ENCODE data around the gene DNAJC4.

DNAJC4 gene

DNA sequence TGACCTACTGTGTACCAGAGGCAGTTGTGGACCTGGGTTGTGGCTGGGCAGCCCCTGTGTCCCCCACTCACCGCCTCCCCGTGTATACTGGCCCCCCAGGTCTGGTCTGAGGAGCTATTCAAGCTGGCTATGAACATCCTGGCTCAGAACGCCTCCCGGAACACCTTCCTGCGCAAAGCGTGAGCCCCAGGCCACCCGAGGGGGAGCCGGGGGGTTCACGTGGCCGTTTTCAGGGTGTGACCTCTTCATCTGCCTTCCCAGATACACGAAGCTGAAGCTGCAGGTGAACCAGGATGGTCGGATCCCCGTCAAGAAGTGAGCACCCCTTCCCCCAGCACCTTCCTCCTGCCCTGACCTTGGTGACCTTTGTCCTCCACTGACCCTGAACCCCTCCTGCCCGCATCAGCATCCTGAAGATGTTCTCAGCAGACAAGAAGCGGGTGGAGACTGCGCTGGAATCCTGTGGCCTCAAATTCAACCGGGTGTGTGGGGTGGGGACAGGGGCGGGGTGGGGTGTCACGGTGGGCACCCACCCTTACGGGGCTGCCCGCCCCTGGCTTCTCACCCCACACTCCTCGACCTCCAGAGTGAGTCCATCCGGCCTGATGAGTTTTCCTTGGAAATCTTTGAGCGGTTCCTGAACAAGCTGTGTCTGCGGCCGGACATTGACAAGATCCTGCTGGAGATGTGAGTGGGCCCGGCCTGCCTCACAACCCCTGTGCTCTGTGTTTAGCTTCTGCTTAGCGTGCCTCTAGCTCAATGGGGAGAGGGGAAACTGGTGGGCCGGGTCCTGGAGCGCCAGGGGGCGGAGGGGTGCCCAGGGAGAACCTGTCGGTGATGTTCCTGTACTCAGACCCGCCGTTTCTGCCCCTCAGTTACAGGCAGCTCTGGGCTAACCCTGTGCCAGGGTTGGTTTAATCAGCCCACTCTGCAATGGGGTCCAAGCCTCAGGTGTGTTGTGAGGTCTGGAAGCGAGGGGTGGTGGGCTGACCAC is 25.1 kb downstream of the DNAJC4 start:
- Histone ChIP-seq H3K4me3 (no peak overlapping the region), H3K27ac (no peak overlapping the region)
- TF ChIP-seq CTCF (IDR thresholded peaks at IDR 0.05), result no peak
- no peak for DNase-seq (ENCODE audit: low spot score)

DNA sequence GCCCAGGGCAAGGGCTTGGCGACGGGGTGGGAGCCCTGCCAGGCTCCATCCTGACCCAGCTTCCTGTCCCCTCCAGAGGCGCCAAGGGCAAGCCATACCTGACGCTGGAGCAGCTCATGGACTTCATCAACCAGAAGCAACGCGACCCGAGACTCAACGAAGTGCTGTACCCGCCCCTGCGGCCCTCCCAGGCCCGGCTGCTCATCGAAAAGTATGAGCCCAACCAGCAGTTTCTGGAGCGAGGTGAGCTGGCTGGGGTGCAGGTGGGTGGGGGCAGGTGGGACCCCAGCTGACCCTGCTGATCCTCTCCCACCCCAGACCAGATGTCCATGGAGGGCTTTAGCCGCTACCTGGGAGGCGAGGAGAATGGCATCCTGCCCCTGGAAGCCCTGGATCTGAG is 26.0 kb downstream of the DNAJC4 start:
- H3K27ac ChIP-seq, result no peak overlapping the region
- no peak for TF ChIP-seq CTCF (IDR thresholded peaks at IDR 0.05)
- no peak for DNase-seq (ENCODE audit: low spot score)
- H3K4me3 ChIP-seq, result no peak overlapping the region

GRCh38 chr11:64258356-64258755 is 28.0 kb downstream of the DNAJC4 start:
- TF ChIP-seq CTCF (IDR thresholded peaks at IDR 0.05), result no peak
- no peak overlapping the region for H3K4me3 ChIP-seq
- no peak overlapping the region for H3K27ac ChIP-seq
- no peak for DNase-seq (ENCODE audit: low spot score)

- H3K4me3 ChIP-seq, result no peak overlapping the region
- TF ChIP-seq CTCF (IDR thresholded peaks at IDR 0.05), result no peak
- no peak overlapping the region for H3K27ac ChIP-seq
- no peak for DNase-seq (ENCODE audit: low spot score)
These were observed 28.7 kb downstream of the DNAJC4 start for GRCh38 chr11:64258946-64259532.

- TF ChIP-seq CTCF (IDR thresholded peaks at IDR 0.05), result no peak
- Histone ChIP-seq H3K27ac (no peak overlapping the region), H3K4me3 (no peak overlapping the region)
- no peak for DNase-seq (ENCODE audit: low spot score)
These were observed 29.3 kb downstream of the DNAJC4 start for GRCh38 chr11:64259533-64260067.

DNA sequence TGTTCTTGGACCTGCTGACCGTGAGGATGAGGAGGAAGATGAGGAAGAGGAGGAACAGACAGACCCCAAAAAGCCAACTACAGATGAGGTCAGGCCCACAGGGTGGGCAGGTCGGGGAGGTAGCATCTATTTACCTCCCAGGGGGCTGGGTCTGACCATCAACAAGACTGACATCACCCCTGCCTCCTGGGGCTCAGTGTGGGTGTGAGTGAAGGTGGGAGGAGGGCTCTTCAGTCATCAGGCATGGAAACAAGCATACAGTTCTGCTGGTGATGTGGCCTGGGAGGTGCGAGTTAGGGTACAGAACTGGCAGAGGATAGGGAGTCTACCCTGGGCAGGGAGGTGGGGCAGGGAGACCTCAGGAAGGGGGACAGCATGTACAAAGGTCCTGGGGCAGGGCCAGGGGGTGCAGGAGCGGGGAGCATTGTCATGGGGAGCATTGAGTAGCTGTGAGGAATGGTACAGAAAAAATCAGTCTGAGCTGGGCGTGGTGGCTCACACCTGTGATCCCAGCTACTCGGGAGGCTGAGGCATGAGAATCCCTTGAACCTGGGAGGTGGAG is 29.9 kb downstream of the DNAJC4 start:
- no peak for TF ChIP-seq CTCF (IDR thresholded peaks at IDR 0.05)
- no peak overlapping the region for H3K27ac ChIP-seq
- no peak for DNase-seq (ENCODE audit: low spot score)
- H3K4me3 ChIP-seq, result no peak overlapping the region

Data from coronary artery (tissue), 2 donors.